ENCODE data around the gene ROBO1. TPM values are rescaled to one million over a fixed set of nuclear protein-coding genes. Genes with fewer than 3 reads are reported as not detected.

ROBO1 gene
- total RNA-seq, 1 donor from 2014 or later = 19.4 TPM

GRCh38 chr3:79111375-79112052 is 656.3 kb downstream of the ROBO1 start:
- TF ChIP-seq CTCF (conservative IDR thresholded peaks at IDR 0.05; ENCODE audit: low read depth, low read length) = no peak
- no peak overlapping the region for H3K4me3 ChIP-seq (ENCODE audit: low read depth, low read length)
- DNase-seq (ENCODE audit: low read depth) = no peak

GRCh38 chr3:79109754-79110153 is 658.0 kb downstream of the ROBO1 start:
- TF ChIP-seq CTCF (conservative IDR thresholded peaks at IDR 0.05; ENCODE audit: low read depth, low read length) = no peak
- DNase-seq (ENCODE audit: low read depth) = no peak
- H3K4me3 ChIP-seq (ENCODE audit: low read depth, low read length) = no peak overlapping the region

GRCh38 chr3:79103307-79103706 is 664.5 kb downstream of the ROBO1 start:
- no peak overlapping the region for H3K4me3 ChIP-seq (ENCODE audit: low read depth, low read length)
- no peak for DNase-seq (ENCODE audit: low read depth)
- TF ChIP-seq CTCF (conservative IDR thresholded peaks at IDR 0.05; ENCODE audit: low read depth, low read length) = no peak

- no peak for TF ChIP-seq CTCF (conservative IDR thresholded peaks at IDR 0.05; ENCODE audit: low read depth, low read length)
- H3K4me3 ChIP-seq (ENCODE audit: low read depth, low read length) = no peak overlapping the region
- DNase-seq (ENCODE audit: low read depth) = no peak
Observed at GRCh38 chr3:79097964-79098660, 669.7 kb downstream of the ROBO1 start.

GRCh38 chr3:79094654-79095053 is 673.1 kb downstream of the ROBO1 start:
- TF ChIP-seq CTCF (conservative IDR thresholded peaks at IDR 0.05; ENCODE audit: low read depth, low read length) = no peak
- DNase-seq (ENCODE audit: low read depth) = no peak
- no peak overlapping the region for H3K4me3 ChIP-seq (ENCODE audit: low read depth, low read length)

GRCh38 chr3:79086514-79086913 is 681.3 kb downstream of the ROBO1 start:
- TF ChIP-seq CTCF (conservative IDR thresholded peaks at IDR 0.05; ENCODE audit: low read depth, low read length) = peak; percentile 89
- DNase-seq (ENCODE audit: low read depth) = no peak
- no peak overlapping the region for H3K4me3 ChIP-seq (ENCODE audit: low read depth, low read length)

- no peak for TF ChIP-seq CTCF (conservative IDR thresholded peaks at IDR 0.05; ENCODE audit: low read depth, low read length)
- no peak for DNase-seq (ENCODE audit: low read depth)
- no peak overlapping the region for H3K4me3 ChIP-seq (ENCODE audit: low read depth, low read length)
Observed at GRCh38 chr3:79085171-79085570, 682.6 kb downstream of the ROBO1 start.

Data from epithelial cell of proximal tubule (primary cell).